HUES64 (cell line): ENCODE data around the gene ZNF775.

ENCODE experiments used
- H3K27ac ChIP-seq: 2 replicates; pipeline ENCODE4 v1.7.0; 2013; ENCODE audit warnings: low read depth, low read length, inconsistent platforms
- H3K27me3 ChIP-seq: 2 replicates; pipeline ENCODE4 v1.6.1; 2013; ENCODE audit warnings: mild to moderate bottlenecking, low read length; ENCODE audit not compliant: insufficient read depth
- H3K36me3 ChIP-seq: 2 replicates; pipeline ENCODE4 v1.6.1; 2013; ENCODE audit warnings: mild to moderate bottlenecking, low read length; ENCODE audit not compliant: insufficient read depth
- H3K4me1 ChIP-seq: 2 replicates; pipeline ENCODE4 v1.6.1; 2013; ENCODE audit warnings: mild to moderate bottlenecking, low read length, moderate library complexity; ENCODE audit not compliant: insufficient read depth
- H3K4me3 ChIP-seq: 2 replicates; pipeline ENCODE4 v1.5.1; 2013; ENCODE audit warnings: mild to moderate bottlenecking, low read length, moderate library complexity
- H3K9ac ChIP-seq: 2 replicates; pipeline ENCODE4 v1.6.1; 2013; ENCODE audit warnings: mild to moderate bottlenecking, low read depth, low read length
- H3K9me3 ChIP-seq: 2 replicates; pipeline ENCODE4 v1.6.1; 2013; ENCODE audit warnings: low read depth, low read length; ENCODE audit not compliant: insufficient read depth
- WGBS: fragments of 150-250, 120-280 bp; methylation state at CpG from one replicate; pipeline ENCODE4 v1.1.7; 2013; ENCODE audit warnings: missing lambda C conversion rate; 5-methylcytosine and 5-hydroxymethylcytosine counted together

ZNF775 gene

GRCh38 chr7:150337659-150338081, 41.5 kb upstream of the ZNF775 start:
- no peak overlapping the region for H3K27ac ChIP-seq
- peaks cover 25% of the 10 kb centered on the region for H3K27me3 ChIP-seq
- peaks cover 31% of the 10 kb centered on the region for H3K4me1 ChIP-seq
- no peak overlapping the region for H3K4me3 ChIP-seq
- H3K36me3 ChIP-seq, result peaks cover 30% of the 10 kb centered on the region
- H3K9ac ChIP-seq, result no peak overlapping the region
- WGBS, result 78% methylated on average over 6 of the region's 6 CpGs
- no peaks in the 10 kb centered on the region for H3K9me3 ChIP-seq

- Histone ChIP-seq H3K9me3 (no peaks in the 10 kb centered on the region), H3K9ac (no peak overlapping the region), H3K4me3 (no peak overlapping the region), H3K4me1 (peaks cover 35% of the 10 kb centered on the region), H3K36me3 (peaks cover 30% of the 10 kb centered on the region), H3K27me3 (peaks cover 32% of the 10 kb centered on the region), H3K27ac (no peak overlapping the region)
- WGBS, result 75% methylated on average over 11 of the region's 11 CpGs
Observed at GRCh38 chr7:150338166-150338829, 40.8 kb upstream of the ZNF775 start.

- H3K4me3 ChIP-seq, result peak overlapping the region; percentile 70
Observed at GRCh38 chr7:150339409-150339809, 39.7 kb upstream of the ZNF775 start.

GRCh38 chr7:150340024-150340749, 38.9 kb upstream of the ZNF775 start:
- Histone ChIP-seq H3K27me3 (peaks cover 41% of the 10 kb centered on the region), H3K27ac (no peak overlapping the region), H3K36me3 (peaks cover 30% of the 10 kb centered on the region), H3K4me3 (peak overlapping the region; percentile 70), H3K9ac (peak overlapping the region; percentile 2; the same call in 1 of the 2 replicates), H3K4me1 (peaks cover 33% of the 10 kb centered on the region), H3K9me3 (peaks cover 10% of the 10 kb centered on the region; the same call in 1 of the 2 replicates)
- 9% methylated on average over 39 of the region's 39 CpGs for WGBS

More at GRCh38 chr7:150339409-150339809, 39.7 kb upstream of the ZNF775 start:
- Histone ChIP-seq H3K27me3 (peaks cover 41% of the 10 kb centered on the region), H3K4me1 (peaks cover 35% of the 10 kb centered on the region), H3K36me3 (peaks cover 30% of the 10 kb centered on the region), H3K27ac (no peak overlapping the region), H3K9me3 (peaks cover 6% of the 10 kb centered on the region; the same call in 1 of the 2 replicates), H3K9ac (no peak overlapping the region)
- 84% methylated on average over 7 of the region's 9 CpGs for WGBS

DNA sequence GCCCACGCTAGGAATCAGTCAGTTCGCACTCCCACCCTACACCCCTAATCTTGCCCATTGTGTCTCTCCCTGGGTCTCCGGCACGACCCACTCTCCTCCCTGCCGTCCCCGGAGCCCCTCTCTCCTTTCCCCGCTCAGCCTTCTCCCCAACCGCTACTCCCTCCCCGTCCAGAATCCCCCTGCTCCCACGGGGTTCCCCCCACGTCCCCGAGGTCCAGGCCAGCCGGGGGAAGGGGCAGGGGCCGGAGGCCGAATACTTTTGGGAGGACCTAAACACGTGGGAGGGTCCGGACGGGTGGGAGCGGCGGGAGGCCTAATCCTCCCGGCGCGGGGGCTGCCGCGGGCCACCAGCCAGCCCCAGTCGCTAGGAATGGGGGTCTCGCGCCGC, 38.3 kb upstream of the ZNF775 start:
- Histone ChIP-seq H3K9ac (peak overlapping the region; percentile 71), H3K9me3 (peaks cover 10% of the 10 kb centered on the region; the same call in 1 of the 2 replicates), H3K27me3 (peaks cover 41% of the 10 kb centered on the region), H3K4me1 (peaks cover 26% of the 10 kb centered on the region), H3K27ac (no peak overlapping the region), H3K4me3 (peak overlapping the region; percentile 70), H3K36me3 (peaks cover 30% of the 10 kb centered on the region)
- under 1% methylated on average over 29 of the region's 29 CpGs for WGBS

- peaks cover 20% of the 10 kb centered on the region for H3K4me1 ChIP-seq
- 1% methylated on average over 49 of the region's 49 CpGs for WGBS
- H3K36me3 ChIP-seq, result peaks cover 25% of the 10 kb centered on the region
- no peak within 1 kb of the TSS for H3K27ac ChIP-seq
- peak within 1 kb of the TSS; percentile 70 for H3K4me3 ChIP-seq
- peak within 1 kb of the TSS; percentile 71 for H3K9ac ChIP-seq
- peaks cover 41% of the 10 kb centered on the region for H3K27me3 ChIP-seq
- H3K9me3 ChIP-seq, result peaks cover 10% of the 10 kb centered on the region; the same call in 1 of the 2 replicates
Observed at GRCh38 chr7:150341263-150342120, 37.6 kb upstream of the ZNF775 start, which contains the start of gene RARRES2. RARRES2 (minus strand) TSS chr7:150341629; CDS start chr7:150340609, 1,020 bp downstream.

DNA sequence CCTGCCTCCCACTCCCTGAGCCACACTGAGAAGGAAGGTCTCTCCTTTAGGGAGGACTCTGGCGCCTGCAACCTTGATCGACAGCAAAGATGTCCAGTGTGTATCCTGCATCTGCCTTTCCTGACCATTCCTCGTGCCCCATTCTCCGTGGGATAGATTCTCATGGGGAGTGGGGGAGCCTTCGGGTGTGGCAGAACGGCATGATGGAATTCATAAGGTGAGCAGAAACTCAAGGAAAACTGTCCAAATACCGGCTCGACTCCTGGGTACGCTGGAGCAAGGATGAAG, 37.1 kb upstream of the ZNF775 start:
- WGBS, result 84% methylated on average over 9 of the region's 9 CpGs
- Histone ChIP-seq H3K27ac (no peak overlapping the region), H3K4me3 (peak overlapping the region; percentile 50), H3K36me3 (peaks cover 19% of the 10 kb centered on the region), H3K9ac (peak overlapping the region; percentile 15; the same call in 1 of the 2 replicates), H3K9me3 (peaks cover 10% of the 10 kb centered on the region; the same call in 1 of the 2 replicates), H3K4me1 (peaks cover 19% of the 10 kb centered on the region), H3K27me3 (peaks cover 41% of the 10 kb centered on the region)

DNA sequence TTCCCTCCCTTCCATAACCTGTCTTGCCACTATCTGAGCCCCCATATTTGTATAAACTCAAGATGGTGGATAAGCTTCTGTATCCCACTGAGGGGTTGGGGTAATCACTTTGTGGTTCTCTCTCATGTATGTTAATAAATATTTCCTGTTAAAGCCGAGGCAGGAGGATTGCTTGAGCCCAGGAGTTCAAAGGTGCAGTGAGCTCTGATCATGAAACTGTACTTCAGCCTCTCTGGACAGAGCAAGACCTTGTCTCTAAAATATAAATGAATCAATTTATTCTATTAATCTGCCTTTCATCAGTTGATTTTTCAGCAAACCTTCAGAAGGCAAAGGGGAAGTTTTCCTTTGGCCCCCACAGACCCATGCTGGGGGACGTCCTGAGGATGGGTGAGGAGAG, 35.9 kb upstream of the ZNF775 start:
- 80% methylated on average over 2 of the region's 2 CpGs for WGBS
- Histone ChIP-seq H3K36me3 (peaks cover 8% of the 10 kb centered on the region), H3K4me3 (no peak overlapping the region), H3K27ac (no peak overlapping the region), H3K9me3 (peaks cover 13% of the 10 kb centered on the region; the same call in 1 of the 2 replicates), H3K4me1 (peaks cover 19% of the 10 kb centered on the region), H3K9ac (no peak overlapping the region), H3K27me3 (peaks cover 41% of the 10 kb centered on the region)

DNA sequence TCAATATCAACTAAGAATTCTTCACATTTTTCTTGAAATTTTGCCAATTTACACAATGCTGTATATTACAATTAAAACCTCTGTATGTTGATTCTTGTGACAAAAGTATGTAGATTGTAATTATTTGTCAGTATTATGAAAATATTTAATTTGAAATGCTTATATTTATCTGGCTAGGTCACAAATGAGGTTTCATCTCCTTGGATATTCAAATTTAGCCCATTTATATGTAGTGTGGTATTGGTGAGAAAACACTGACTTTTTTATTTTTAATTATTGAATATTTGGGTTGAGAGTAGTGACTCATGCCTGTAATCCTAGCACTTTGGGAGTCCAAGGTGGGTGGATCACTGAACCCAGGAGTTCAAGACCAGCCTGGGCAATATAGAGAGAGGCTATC, 34.8 kb upstream of the ZNF775 start:
- Histone ChIP-seq H3K27ac (no peak overlapping the region), H3K36me3 (peaks cover 1% of the 10 kb centered on the region; the same call in 1 of the 2 replicates), H3K9me3 (peaks cover 13% of the 10 kb centered on the region; the same call in 1 of the 2 replicates), H3K4me3 (no peak overlapping the region), H3K4me1 (peaks cover 19% of the 10 kb centered on the region), H3K9ac (no peak overlapping the region), H3K27me3 (peaks cover 41% of the 10 kb centered on the region)

GRCh38 chr7:150345012-150345411, 34.1 kb upstream of the ZNF775 start:
- WGBS, result 94% methylated on average over 1 of the region's 1 CpG
- Histone ChIP-seq H3K9ac (no peak overlapping the region), H3K9me3 (peaks cover 13% of the 10 kb centered on the region; the same call in 1 of the 2 replicates), H3K4me3 (no peak overlapping the region), H3K27ac (no peak overlapping the region), H3K4me1 (peaks cover 14% of the 10 kb centered on the region), H3K27me3 (peaks cover 38% of the 10 kb centered on the region), H3K36me3 (no peaks in the 10 kb centered on the region)
